T-cell (primary cell): Measurements from ENCODE around the gene C20orf141. TPM values are rescaled to one million over a fixed set of nuclear protein-coding genes. Genes with fewer than 3 reads are reported as not detected.

Experiments
- ATAC-seq, 4 experiments: fragments of 200-7000 bp in 3 of 4; fragments of 150-1000 bp in 1 of 4; cut with Tn5 transposase; replicated peaks in 1 of 4; 1 replicate in 3 of 4; 2 replicates in 1 of 4; pipeline ENCODE4 v1.10.0; 2021; ENCODE audit warnings: moderate library complexity in 3 of 4, mild to moderate bottlenecking in 2 of 4, moderate number of reproducible peaks in 1 of 4
- CTCF ChIA-PET, 2 donors: fragments of 300-600 bp; sonication (Branson Sonifier 250); formaldehyde crosslinking; loops; one replicate each; lab custom pipeline; 2022; ENCODE audit warnings: antibody characterized with exemption in 2 of 2; lab: Charles Lee
- POLR2A ChIA-PET, 2 donors: fragments of 300-600 bp; sonication (Branson Sonifier 250); formaldehyde crosslinking; loops; one replicate each; lab custom pipeline; 2022; ENCODE audit warnings: antibody characterized with exemption in 2 of 2; lab: Charles Lee
- DNase-seq, 35 experiments: peaks; one replicate each; pipeline versions ENCODE4 v3.0.0 to v3.0.0-alpha.2; 2013 to 2023
- H3K27ac ChIP-seq: one replicate; pipeline ENCODE4 v1.5.1; 2013; ENCODE audit warnings: low read length
- H3K27me3 ChIP-seq, 2 experiments: replicated peaks in 1 of 2; 1 replicate in 1 of 2; 2 replicates in 1 of 2; pipeline versions ENCODE4 v1.6.1 to v1.7.0; 2013; ENCODE audit warnings: low read length in 1 of 2, mixed read lengths in 1 of 2; ENCODE audit not compliant: control insufficient read depth in 2 of 2, insufficient read depth in 2 of 2; ENCODE audit errors: extremely low read depth in 1 of 2
- H3K36me3 ChIP-seq, 2 donors: 1 replicate in 1 of 2; 2 replicates in 1 of 2; pipeline versions ENCODE4 v1.6.1 to v1.7.0; 2013; ENCODE audit warnings: low read length in 1 of 2; ENCODE audit not compliant: control insufficient read depth in 2 of 2, insufficient read depth in 1 of 2; ENCODE audit errors: extremely low read depth in 1 of 2
- H3K4me1 ChIP-seq, 2 experiments: 1 replicate in 1 of 2; 2 replicates in 1 of 2; pipeline versions ENCODE4 v1.6.1 to v1.7.0; 2013; ENCODE audit warnings: low read length in 2 of 2, mixed read lengths in 1 of 2; ENCODE audit not compliant: insufficient read depth in 2 of 2, control insufficient read depth in 1 of 2; ENCODE audit errors: extremely low read depth in 1 of 2
- H3K4me3 ChIP-seq, 2 donors: 1 replicate in 1 of 2; 2 replicates in 1 of 2; pipeline versions ENCODE4 v1.5.1 to v1.7.0; 2013; ENCODE audit warnings: mild to moderate bottlenecking in 2 of 2, low read length in 1 of 2, moderate library complexity in 1 of 2; ENCODE audit not compliant: control insufficient read depth in 1 of 2; ENCODE audit errors: extremely low read depth in 1 of 2
- H3K9me3 ChIP-seq: 2 replicates; pipeline ENCODE4 v1.7.0; 2013
- H3K27ac Mint-ChIP-seq, 2 donors: one replicate each; pipeline ENCODE4 v1.8.0; 2020 to 2021; ENCODE audit warnings: mild to moderate bottlenecking in 2 of 2, mixed read lengths in 2 of 2
- H3K27me3 Mint-ChIP-seq, 2 donors: one replicate each; pipeline ENCODE4 v1.8.0; 2021 to 2022; ENCODE audit warnings: mixed read lengths in 2 of 2
- H3K36me3 Mint-ChIP-seq: one replicate; pipeline ENCODE4 v1.8.0; 2021; ENCODE audit warnings: mixed read lengths
- H3K4me1 Mint-ChIP-seq, 3 donors: one replicate each; pipeline ENCODE4 v1.8.0; 2020 to 2022; ENCODE audit warnings: mixed read lengths in 3 of 3, mild to moderate bottlenecking in 1 of 3
- H3K4me3 Mint-ChIP-seq, 3 donors: one replicate each; pipeline ENCODE4 v1.8.0; 2020 to 2022; ENCODE audit warnings: mild to moderate bottlenecking in 3 of 3, mixed read lengths in 3 of 3, moderate library complexity in 3 of 3
- H3K9me3 Mint-ChIP-seq, 3 donors: one replicate each; pipeline ENCODE4 v1.8.0; 2020 to 2022; ENCODE audit warnings: mixed read lengths in 3 of 3
- WGBS: methylation state at CpG from one replicate; pipeline ENCODE4 v1.1.5; 2013; ENCODE audit warnings: missing lambda C conversion rate; ENCODE audit not compliant: insufficient coverage; 5-methylcytosine and 5-hydroxymethylcytosine counted together
- total RNA-seq, 35 experiments: library from RNA in 6 of 35; stranded (reverse) in 6 of 35; fragments of 120-200 nt in 1 of 35; gene quantifications; one replicate each; pipeline versions ENCODE4 v1.2.1 to v1.2.4 and lab custom pipeline; 2013 to 2026

The C20orf141 gene
- total RNA-seq, 5 donors from 2014 or later (not counting 1 experiment from before 2014, with no cell fraction given): not detected

DNA sequence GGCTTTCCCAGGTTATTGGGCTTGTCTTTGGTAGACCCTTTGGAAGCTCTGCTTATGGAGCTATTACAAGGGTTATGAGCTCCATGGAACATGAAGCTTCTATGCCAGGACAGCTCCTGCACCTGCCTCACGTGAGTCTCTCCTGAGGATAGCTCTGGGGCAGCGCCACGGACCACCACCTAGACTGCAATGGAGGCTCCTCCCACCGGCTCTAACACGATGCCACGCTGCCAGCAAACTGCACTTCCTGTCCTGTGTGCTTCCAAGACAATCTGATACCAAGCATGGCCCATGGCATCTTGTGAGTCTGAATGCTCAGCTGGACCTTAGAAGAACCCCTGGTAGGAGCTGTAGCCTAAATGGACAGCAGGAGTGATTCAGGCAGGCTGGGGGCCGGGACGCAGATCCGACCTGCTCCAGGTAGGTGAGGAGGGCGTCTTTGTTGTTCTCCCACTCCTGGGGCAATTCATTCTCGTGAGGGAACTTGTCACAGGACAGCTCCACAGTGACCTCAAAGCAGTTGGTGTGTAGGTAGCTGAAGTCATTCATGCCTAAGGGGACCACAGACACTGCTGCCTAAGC, 19.8 kb upstream of the C20orf141 start:
- Mint-ChIP-seq H3K9me3 (no peaks in the 10 kb centered on the region), H3K4me3 (no peak overlapping the region), H3K36me3 (no peaks in the 10 kb centered on the region), H3K4me1 (peaks cover 12 to 13% (median 13%) of the 10 kb centered on the region in 3 donors), H3K27ac (no peak overlapping the region), H3K27me3 (peaks cover 47 to 59% of the 10 kb centered on the region in 2 donors)
- Histone ChIP-seq H3K4me1 (peaks cover 0 to 14% of the 10 kb centered on the region in 2 experiments), H3K27me3 (peaks cover 0 to 69% of the 10 kb centered on the region in 2 experiments), H3K27ac (no peak overlapping the region), H3K36me3 (no peaks in the 10 kb centered on the region), H3K4me3 (no peak overlapping the region), H3K9me3 (no peaks in the 10 kb centered on the region)
- WGBS: 84% methylated on average over 10 of the region's 11 CpGs
- ATAC-seq (no peak), DNase-seq (no peak)
- CTCF ChIA-PET: no interaction called here
- POLR2A ChIA-PET: no interaction called here

DNA sequence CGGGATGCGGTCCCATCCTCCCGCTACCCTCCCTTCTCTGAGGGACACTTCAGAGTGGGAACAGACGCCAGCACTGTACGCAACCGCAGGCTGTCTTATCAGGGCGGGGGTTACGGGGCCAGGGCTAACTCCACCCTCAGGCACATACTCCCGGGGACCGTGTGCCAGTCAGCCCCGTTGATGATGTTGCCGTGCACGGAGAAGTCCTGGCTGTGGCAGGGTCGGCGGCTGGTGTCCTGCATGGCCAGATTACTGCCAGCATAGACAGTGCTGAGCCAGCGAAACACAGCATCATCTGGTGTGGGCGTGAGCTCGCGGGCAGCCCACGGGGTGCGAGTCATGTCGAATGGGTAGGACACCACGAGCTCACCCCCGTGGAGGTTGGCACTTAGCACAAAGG, 19.3 kb upstream of the C20orf141 start:
- H3K9me3 Mint-ChIP-seq: no peaks in the 10 kb centered on the region
- H3K9me3 ChIP-seq: no peaks in the 10 kb centered on the region
- H3K4me1 ChIP-seq: peaks cover 0 to 17% of the 10 kb centered on the region in 2 experiments
- no peaks in the 10 kb centered on the region for H3K36me3 Mint-ChIP-seq
- ChIA-PET POLR2A (no interaction called here), CTCF (interaction anchor here in 1 of 2 donors (0.6 kb wide), 1 partner anchor 1569 kb away, joined by 3 read pairs; the partner anchor contains the start of gene RAD21L1)
- H3K4me3 Mint-ChIP-seq: no peak overlapping the region
- H3K27ac Mint-ChIP-seq: no peak overlapping the region
- peaks cover 0 to 72% of the 10 kb centered on the region in 2 experiments for H3K27me3 ChIP-seq
- peaks cover 46 to 58% of the 10 kb centered on the region in 2 donors for H3K27me3 Mint-ChIP-seq
- no peaks in the 10 kb centered on the region for H3K36me3 ChIP-seq
- WGBS: 82% methylated on average over 24 of the region's 24 CpGs
- no peak overlapping the region for H3K4me3 ChIP-seq
- ATAC-seq (no peak), DNase-seq (no peak)
- no peak overlapping the region for H3K27ac ChIP-seq
- peaks cover 15 to 16% (median 15%) of the 10 kb centered on the region in 3 donors for H3K4me1 Mint-ChIP-seq

GRCh38 chr20:2796011-2796660, 18.7 kb upstream of the C20orf141 start:
- H3K4me3 Mint-ChIP-seq: no peak overlapping the region
- POLR2A ChIA-PET: no interaction called here
- H3K27ac Mint-ChIP-seq: no peak overlapping the region

DNA sequence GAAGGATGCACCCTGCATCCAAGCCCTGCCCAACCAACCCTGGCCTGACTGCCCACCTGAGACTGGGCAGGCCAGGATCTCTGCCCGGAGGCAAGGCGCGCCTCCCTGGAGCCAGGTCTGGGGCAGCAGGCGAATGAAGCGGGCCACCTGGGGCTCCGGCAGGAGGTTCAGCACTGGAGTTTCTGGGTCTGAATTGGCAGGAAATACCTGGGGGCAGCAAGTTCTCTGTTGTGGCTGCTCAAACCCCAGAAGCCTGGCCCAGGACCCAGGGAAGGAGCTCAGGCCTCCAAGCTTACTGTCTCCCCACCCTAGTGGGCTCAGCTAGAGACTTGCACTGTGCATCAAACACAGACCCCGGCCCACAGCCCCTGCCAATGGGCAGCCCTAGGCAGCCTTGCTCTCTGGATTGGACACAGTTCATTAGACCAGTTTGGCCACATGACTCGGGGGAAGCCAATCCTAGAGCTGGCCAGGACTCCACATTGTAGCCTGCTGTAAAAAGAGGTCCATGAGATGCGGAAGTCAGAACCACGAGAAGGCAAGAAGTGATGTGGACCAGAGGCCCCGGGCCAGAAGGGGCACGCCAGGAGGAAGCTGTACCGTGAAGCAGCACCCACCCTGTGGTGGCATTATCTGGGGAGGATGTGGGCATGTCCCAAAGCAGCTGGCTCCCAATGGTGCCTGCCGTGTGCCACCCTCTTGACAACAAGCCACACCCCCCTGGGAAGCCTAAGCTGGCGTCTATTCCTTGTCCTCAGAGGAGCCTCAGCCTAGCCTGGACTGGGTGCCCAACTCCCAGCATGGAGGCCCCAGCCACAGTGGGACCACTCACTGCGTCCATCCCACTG, 17.4 kb upstream of the C20orf141 start:
- no peaks in the 10 kb centered on the region for H3K9me3 Mint-ChIP-seq
- peaks cover 51 to 68% of the 10 kb centered on the region in 2 donors for H3K27me3 Mint-ChIP-seq
- no peak overlapping the region for H3K27ac ChIP-seq
- no peak for ATAC-seq
- H3K4me1 ChIP-seq: peaks cover 4 to 27% of the 10 kb centered on the region in 2 experiments
- no peak overlapping the region for H3K4me3 Mint-ChIP-seq
- no peak overlapping the region for H3K4me3 ChIP-seq
- H3K9me3 ChIP-seq: no peaks in the 10 kb centered on the region
- peaks cover 0 to 89% of the 10 kb centered on the region in 2 experiments for H3K27me3 ChIP-seq
- no peak overlapping the region for H3K27ac Mint-ChIP-seq
- DNase-seq: no peak
- 70% methylated on average over 16 of the region's 16 CpGs for WGBS
- no peaks in the 10 kb centered on the region for H3K36me3 ChIP-seq
- POLR2A ChIA-PET: no interaction called here
- CTCF ChIA-PET: no interaction called here
- peaks cover 24 to 27% (median 25%) of the 10 kb centered on the region in 3 donors for H3K4me1 Mint-ChIP-seq
- H3K36me3 Mint-ChIP-seq: no peaks in the 10 kb centered on the region

More at GRCh38 chr20:2796011-2796660, 18.7 kb upstream of the C20orf141 start:
- no peak for DNase-seq
- H3K36me3 Mint-ChIP-seq: no peaks in the 10 kb centered on the region
- ATAC-seq: no peak
- Histone ChIP-seq H3K27ac (no peak overlapping the region), H3K27me3 (peaks cover 0 to 79% of the 10 kb centered on the region in 2 experiments), H3K4me1 (peaks cover 4 to 23% of the 10 kb centered on the region in 2 experiments), H3K9me3 (no peaks in the 10 kb centered on the region), H3K4me3 (no peak overlapping the region), H3K36me3 (no peaks in the 10 kb centered on the region)
- no peaks in the 10 kb centered on the region for H3K9me3 Mint-ChIP-seq
- peaks cover 47 to 61% of the 10 kb centered on the region in 2 donors for H3K27me3 Mint-ChIP-seq
- CTCF ChIA-PET: interaction anchor here in 1 of 2 donors (0.6 kb wide), 1 partner anchor 1570 kb away, joined by 3 read pairs; the partner anchor contains the start of gene RAD21L1
- 90% methylated on average over 18 of the region's 20 CpGs for WGBS
- H3K4me1 Mint-ChIP-seq: peaks cover 21% of the 10 kb centered on the region in 3 donors

- CTCF ChIA-PET: no interaction called here
- peaks cover 55 to 71% of the 10 kb centered on the region in 2 donors for H3K27me3 Mint-ChIP-seq
- no peaks in the 10 kb centered on the region for H3K36me3 Mint-ChIP-seq
- DNase-seq (no peak), ATAC-seq (no peak)
- H3K9me3 ChIP-seq: no peaks in the 10 kb centered on the region
- H3K27me3 ChIP-seq: peaks cover 0 to 87% of the 10 kb centered on the region in 2 experiments
- no peak overlapping the region for H3K27ac ChIP-seq
- 92% methylated on average over 19 of the region's 19 CpGs for WGBS
- no peaks in the 10 kb centered on the region for H3K36me3 ChIP-seq
- H3K27ac Mint-ChIP-seq: no peak overlapping the region
- no peak overlapping the region for H3K4me3 ChIP-seq
- POLR2A ChIA-PET: no interaction called here
- peaks cover 24 to 27% (median 25%) of the 10 kb centered on the region in 3 donors for H3K4me1 Mint-ChIP-seq
- H3K9me3 Mint-ChIP-seq: no peaks in the 10 kb centered on the region
- H3K4me1 ChIP-seq: peaks cover 4 to 27% of the 10 kb centered on the region in 2 experiments
- peak overlapping the region in 1 of 3 donors; percentile 96 for H3K4me3 Mint-ChIP-seq
These were observed 16.5 kb upstream of the C20orf141 start for GRCh38 chr20:2798095-2798805.
